IMR-90 (cell line): ENCODE measurements around the gene HRH2.

Experiments used
- FOS ChIP-seq: fragments of 150-350 bp; IDR thresholded peaks from 2 replicates; pipeline ENCODE4 v1.6.1; 2016; ENCODE audit warnings: low read depth, low read length
- MAFK ChIP-seq: IDR thresholded peaks from 2 replicates; pipeline ENCODE4 v1.6.1; 2012; ENCODE audit warnings: low read depth, low read length, improper control_type of control experiment
- MXI1 ChIP-seq: IDR thresholded peaks from 2 replicates; pipeline ENCODE4 v1.6.1; 2012; ENCODE audit warnings: low read depth, mild to moderate bottlenecking, low read length, moderate library complexity, borderline replicate concordance
- POLR2A ChIP-seq: IDR thresholded peaks from 2 replicates; pipeline ENCODE4 v1.6.1; 2012; ENCODE audit warnings: mild to moderate bottlenecking, low read depth, low read length
- RFX5 ChIP-seq: IDR thresholded peaks from 2 replicates; pipeline ENCODE4 v1.8.0; 2012; ENCODE audit warnings: low read depth, mild to moderate bottlenecking, low read length, moderate library complexity
- TF ChIP-seq, protein P1 (sequence below): conservative IDR thresholded peaks from 2 replicates; pipeline ENCODE4 v1.5.1; 2012; ENCODE audit warnings: mild to moderate bottlenecking, low read depth, low read length, improper control_type of control experiment
- TF ChIP-seq, protein P2 (sequence below): fragments of 150-350 bp; IDR thresholded peaks from 2 replicates; pipeline ENCODE4 v1.6.1; 2017; ENCODE audit warnings: mild to moderate bottlenecking, antibody characterized with exemption, low read length, low read depth

DNA sequence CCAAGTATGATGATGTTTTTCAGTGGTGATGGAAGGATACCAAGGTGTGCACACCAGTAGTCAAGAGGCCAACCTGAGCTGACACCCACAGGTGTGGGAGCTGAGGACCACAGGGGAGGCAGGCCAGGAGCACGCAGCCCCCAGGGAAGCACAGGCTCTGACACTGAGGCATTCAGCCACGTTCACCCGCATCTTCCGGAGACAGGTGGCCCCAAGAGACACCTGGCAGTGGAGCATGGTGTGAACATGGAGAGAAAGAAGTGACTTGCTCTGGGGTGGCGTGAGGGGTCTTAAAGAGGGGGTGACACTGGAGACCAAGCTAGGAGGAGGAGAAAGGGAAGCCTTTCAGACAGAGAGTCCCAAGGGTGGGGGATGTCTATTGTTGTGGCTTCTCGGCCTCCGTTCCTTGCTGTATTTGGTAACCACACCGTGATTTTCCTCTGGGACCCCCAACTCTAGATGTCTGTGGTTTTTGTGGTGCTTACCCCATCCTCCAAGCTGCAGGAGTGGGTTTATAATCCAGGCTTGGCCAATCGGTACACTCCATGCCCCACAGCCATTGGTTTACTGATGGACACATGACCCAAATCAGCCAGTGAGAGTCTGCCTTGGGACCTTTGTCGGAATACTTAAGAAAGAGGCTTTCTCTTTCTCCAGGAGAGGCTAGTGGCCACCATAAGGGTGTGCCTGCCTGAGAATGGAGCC, 84.6 kb downstream of the HRH2 start:
- TF ChIP-seq, protein P1, sequence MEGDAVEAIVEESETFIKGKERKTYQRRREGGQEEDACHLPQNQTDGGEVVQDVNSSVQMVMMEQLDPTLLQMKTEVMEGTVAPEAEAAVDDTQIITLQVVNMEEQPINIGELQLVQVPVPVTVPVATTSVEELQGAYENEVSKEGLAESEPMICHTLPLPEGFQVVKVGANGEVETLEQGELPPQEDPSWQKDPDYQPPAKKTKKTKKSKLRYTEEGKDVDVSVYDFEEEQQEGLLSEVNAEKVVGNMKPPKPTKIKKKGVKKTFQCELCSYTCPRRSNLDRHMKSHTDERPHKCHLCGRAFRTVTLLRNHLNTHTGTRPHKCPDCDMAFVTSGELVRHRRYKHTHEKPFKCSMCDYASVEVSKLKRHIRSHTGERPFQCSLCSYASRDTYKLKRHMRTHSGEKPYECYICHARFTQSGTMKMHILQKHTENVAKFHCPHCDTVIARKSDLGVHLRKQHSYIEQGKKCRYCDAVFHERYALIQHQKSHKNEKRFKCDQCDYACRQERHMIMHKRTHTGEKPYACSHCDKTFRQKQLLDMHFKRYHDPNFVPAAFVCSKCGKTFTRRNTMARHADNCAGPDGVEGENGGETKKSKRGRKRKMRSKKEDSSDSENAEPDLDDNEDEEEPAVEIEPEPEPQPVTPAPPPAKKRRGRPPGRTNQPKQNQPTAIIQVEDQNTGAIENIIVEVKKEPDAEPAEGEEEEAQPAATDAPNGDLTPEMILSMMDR: no peak
- no peak for TF ChIP-seq MAFK
- TF ChIP-seq MXI1: no peak
- TF ChIP-seq POLR2A: no peak
- TF ChIP-seq, protein P2, sequence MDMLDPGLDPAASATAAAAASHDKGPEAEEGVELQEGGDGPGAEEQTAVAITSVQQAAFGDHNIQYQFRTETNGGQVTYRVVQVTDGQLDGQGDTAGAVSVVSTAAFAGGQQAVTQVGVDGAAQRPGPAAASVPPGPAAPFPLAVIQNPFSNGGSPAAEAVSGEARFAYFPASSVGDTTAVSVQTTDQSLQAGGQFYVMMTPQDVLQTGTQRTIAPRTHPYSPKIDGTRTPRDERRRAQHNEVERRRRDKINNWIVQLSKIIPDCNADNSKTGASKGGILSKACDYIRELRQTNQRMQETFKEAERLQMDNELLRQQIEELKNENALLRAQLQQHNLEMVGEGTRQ: no peak
- TF ChIP-seq RFX5: no peak
- TF ChIP-seq FOS: no peak
